ENCODE data around the gene TECTA.

The TECTA gene

GRCh38 chr11:121144723-121145122, 43.7 kb downstream of the TECTA start:
- TF ChIP-seq CTCF (IDR thresholded peaks at IDR 0.05; ENCODE audit: low read depth, low read length, poor library complexity, severe bottlenecking) (no peak), EZH2phosphoT487 (IDR thresholded peaks at IDR 0.05; ENCODE audit: borderline replicate concordance, low read length) (no peak)
- no peaks in the 10 kb centered on the region for H3K79me2 ChIP-seq (ENCODE audit: control insufficient read depth, low read length)
- H3K4me2 ChIP-seq (ENCODE audit: low read length) = no peak overlapping the region

GRCh38 chr11:121145826-121146225, 44.8 kb downstream of the TECTA start:
- peaks cover 2% of the 10 kb centered on the region; the same call in 1 of the 2 replicates for H3K27me3 ChIP-seq (ENCODE audit: control insufficient read depth, low read length)
- H3K4me3 ChIP-seq (ENCODE audit: low read length) = no peak overlapping the region
- no peaks in the 10 kb centered on the region for H3K9me3 ChIP-seq (ENCODE audit: control insufficient read depth, insufficient read depth, low read length)
- H3K9me2 ChIP-seq (replicated peaks; ENCODE audit: control insufficient read depth, low read length) = no peaks in the 10 kb centered on the region
- no peak for TF ChIP-seq EZH2phosphoT487 (IDR thresholded peaks at IDR 0.05; ENCODE audit: borderline replicate concordance, low read length)
- no peak for TF ChIP-seq CTCF (IDR thresholded peaks at IDR 0.05; ENCODE audit: low read depth, low read length, poor library complexity, severe bottlenecking)
- no peak overlapping the region for H3K27ac ChIP-seq (ENCODE audit: low read depth, low read length)
- H3K36me3 ChIP-seq (ENCODE audit: control insufficient read depth, low read length) = no peaks in the 10 kb centered on the region
- H3K79me2 ChIP-seq (ENCODE audit: control insufficient read depth, low read length) = no peaks in the 10 kb centered on the region
- H3F3A ChIP-seq (ENCODE audit: control insufficient read depth, insufficient read depth) = no peaks in the 10 kb centered on the region
- H3K4me2 ChIP-seq (ENCODE audit: low read length) = no peak overlapping the region
- no peaks in the 10 kb centered on the region for H3K4me1 ChIP-seq (ENCODE audit: control insufficient read depth, low read length)
- no peaks in the 10 kb centered on the region for H4K20me1 ChIP-seq (ENCODE audit: control insufficient read depth, insufficient read depth, low read depth, low read length)

More at GRCh38 chr11:121144723-121145122, 43.7 kb downstream of the TECTA start:
- Histone ChIP-seq H3K4me1 (ENCODE audit: control insufficient read depth, low read length) (no peaks in the 10 kb centered on the region), H3K36me3 (ENCODE audit: control insufficient read depth, low read length) (no peaks in the 10 kb centered on the region), H3K9me3 (ENCODE audit: control insufficient read depth, insufficient read depth, low read length) (no peaks in the 10 kb centered on the region), H3K9me2 (replicated peaks; ENCODE audit: control insufficient read depth, low read length) (no peaks in the 10 kb centered on the region), H3F3A (ENCODE audit: control insufficient read depth, insufficient read depth) (no peaks in the 10 kb centered on the region), H3K27me3 (ENCODE audit: control insufficient read depth, low read length) (peaks cover 2% of the 10 kb centered on the region; the same call in 1 of the 2 replicates), H3K27ac (ENCODE audit: low read depth, low read length) (no peak overlapping the region), H4K20me1 (ENCODE audit: control insufficient read depth, insufficient read depth, low read depth, low read length) (no peaks in the 10 kb centered on the region), H3K4me3 (ENCODE audit: low read length) (no peak overlapping the region)

- no peak for TF ChIP-seq CTCF (IDR thresholded peaks at IDR 0.05; ENCODE audit: low read depth, low read length, poor library complexity, severe bottlenecking)
- no peak for TF ChIP-seq EZH2phosphoT487 (IDR thresholded peaks at IDR 0.05; ENCODE audit: borderline replicate concordance, low read length)
- no peak overlapping the region for H3K4me3 ChIP-seq (ENCODE audit: low read length)
- H3K27me3 ChIP-seq (ENCODE audit: control insufficient read depth, low read length) = peaks cover 2% of the 10 kb centered on the region; the same call in 1 of the 2 replicates
- H3K79me2 ChIP-seq (ENCODE audit: control insufficient read depth, low read length) = no peaks in the 10 kb centered on the region
- no peaks in the 10 kb centered on the region for H4K20me1 ChIP-seq (ENCODE audit: control insufficient read depth, insufficient read depth, low read depth, low read length)
- no peak overlapping the region for H3K27ac ChIP-seq (ENCODE audit: low read depth, low read length)
- H3K4me2 ChIP-seq (ENCODE audit: low read length) = no peak overlapping the region
- no peaks in the 10 kb centered on the region for H3K9me3 ChIP-seq (ENCODE audit: control insufficient read depth, insufficient read depth, low read length)
- no peaks in the 10 kb centered on the region for H3K4me1 ChIP-seq (ENCODE audit: control insufficient read depth, low read length)
- H3K36me3 ChIP-seq (ENCODE audit: control insufficient read depth, low read length) = no peaks in the 10 kb centered on the region
- H3F3A ChIP-seq (ENCODE audit: control insufficient read depth, insufficient read depth) = no peaks in the 10 kb centered on the region
- no peaks in the 10 kb centered on the region for H3K9me2 ChIP-seq (replicated peaks; ENCODE audit: control insufficient read depth, low read length)
These were observed 48.1 kb downstream of the TECTA start for GRCh38 chr11:121149116-121149515.

Data from DOHH2 (cell line).